M059J (cell line): ENCODE measurements around the gene RNU6-1. TPM values are rescaled to one million over a fixed set of nuclear protein-coding genes. Genes with fewer than 3 reads are reported as not detected.

Source experiments
- DNase-seq: peaks from one replicate; pipeline ENCODE4 v3.0.0-alpha.2; 2012; ENCODE audit warnings: low read depth
- total RNA-seq: library from RNA; depleted of rRNA; stranded (reverse); fragments of >200 nt; shearing (Covaris generic); gene quantifications from 2 replicates; pipeline ENCODE4 v1.2.3, GENCODE V29; 2014

The RNU6-1 gene
- total RNA-seq, 1 experiment from 2014 or later, result not detected

DNA sequence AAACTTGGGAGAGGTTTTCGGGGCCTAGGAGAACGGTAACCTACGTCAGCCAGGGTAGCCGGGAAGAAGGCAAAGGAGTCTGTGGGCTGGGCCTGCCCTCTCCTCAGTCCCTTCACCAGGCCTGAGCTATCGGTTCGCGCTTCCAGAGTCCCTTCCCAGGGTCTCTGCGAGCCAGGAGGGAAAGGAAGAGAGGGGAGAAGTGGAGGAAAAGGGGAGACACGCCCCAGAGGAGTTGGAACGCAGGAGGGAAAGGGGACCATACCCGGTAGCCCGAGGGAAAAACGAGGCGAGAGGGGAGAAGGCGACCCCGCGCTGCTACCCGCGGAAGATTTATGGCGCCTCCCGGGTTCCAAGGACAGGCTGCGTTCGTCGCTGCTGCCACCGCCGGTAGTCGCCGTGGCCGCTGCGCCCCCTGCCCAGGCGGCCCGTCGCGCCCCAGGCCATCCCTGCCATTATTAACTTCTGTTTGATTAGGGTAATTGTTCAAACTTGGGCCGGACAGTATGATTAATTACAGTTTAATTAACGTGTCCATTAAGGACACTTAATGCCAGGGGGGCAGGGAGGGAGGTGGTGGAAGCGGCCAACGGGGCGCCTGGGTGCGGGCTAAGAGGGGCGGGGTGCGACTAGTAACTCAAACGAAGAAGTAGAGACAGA is 17.9 kb downstream of the RNU6-1 start:
- no peak for DNase-seq

DNA sequence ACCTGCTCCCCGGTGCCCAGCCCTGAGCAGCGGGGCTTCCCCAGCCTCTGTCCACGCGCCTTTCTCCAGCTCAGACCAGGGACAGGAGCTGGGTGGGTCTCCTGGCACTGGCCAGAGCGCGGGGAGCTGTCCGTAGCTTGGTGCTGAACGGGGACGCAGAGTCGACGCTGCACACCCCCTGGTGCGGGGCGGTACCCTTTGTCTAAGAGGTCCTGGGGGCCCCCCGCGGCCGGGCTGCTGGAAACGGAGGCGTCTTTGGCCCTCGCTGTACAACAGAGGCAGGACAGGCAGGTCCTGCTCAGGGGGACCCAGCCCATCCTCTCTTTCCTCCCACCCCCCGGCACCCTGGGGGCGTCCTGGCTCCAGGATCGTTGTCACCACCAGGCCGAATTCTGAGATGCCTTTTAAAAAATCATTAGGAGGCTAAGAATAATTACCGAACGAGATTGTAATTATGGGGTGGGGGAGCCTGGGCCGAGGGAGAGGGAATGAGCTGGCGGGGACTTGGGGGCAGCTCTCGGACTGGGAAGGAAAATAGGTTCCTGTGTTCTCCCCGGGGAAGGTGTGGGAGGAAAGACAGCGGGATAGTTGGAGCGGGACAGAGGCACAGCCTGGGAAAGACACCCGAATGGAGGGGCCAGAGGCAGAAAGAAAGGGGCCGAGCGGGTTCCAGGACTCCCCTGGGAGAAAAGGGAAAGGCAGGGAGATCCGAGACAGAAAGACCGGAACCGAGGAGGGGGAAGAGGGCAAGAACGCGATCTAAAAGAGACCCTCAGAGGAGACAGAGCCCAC is 18.7 kb downstream of the RNU6-1 start:
- peak; percentile 37 for DNase-seq

DNA sequence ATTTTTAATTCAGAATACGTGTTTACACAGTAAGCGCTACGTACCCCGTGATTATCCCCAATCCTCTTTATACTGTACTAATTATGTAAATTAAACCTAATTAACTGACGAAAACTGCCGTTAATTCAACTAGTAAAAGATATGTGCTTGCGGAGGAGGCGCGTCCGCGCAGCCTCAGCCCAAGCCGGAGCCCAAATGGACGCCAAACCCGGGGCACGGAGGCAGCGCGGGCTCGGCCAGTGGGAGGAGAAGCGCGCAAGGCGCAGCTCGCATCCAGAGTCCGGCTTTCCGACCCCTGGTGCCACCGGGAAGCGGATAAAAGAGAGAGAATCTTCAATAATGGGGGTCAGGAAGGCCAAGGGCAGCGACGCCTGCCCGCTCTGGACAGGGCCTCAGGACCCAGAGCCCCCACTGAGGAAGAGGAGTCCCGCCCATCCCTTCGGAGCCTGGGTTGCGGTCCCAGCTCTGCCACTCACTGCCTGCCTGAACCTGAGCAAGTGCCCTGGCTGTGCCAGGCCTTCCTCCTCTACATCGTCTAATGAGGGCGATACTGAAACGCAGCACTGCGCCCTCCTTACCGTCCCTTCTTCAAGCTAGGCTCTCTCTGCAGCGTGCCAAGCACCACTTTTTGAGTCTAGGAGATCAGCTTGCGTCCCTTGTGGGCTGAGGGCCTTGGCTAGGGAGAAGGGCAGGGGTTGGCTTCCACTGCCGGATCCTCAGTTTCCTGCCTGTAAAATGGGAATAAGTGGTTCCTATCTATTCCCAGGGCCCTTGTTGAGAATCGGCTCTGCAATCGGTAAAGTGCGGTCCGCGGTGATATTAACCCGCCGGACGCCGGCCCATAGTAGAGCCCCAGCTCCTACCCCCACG is 19.5 kb downstream of the RNU6-1 start:
- no peak for DNase-seq

DNA sequence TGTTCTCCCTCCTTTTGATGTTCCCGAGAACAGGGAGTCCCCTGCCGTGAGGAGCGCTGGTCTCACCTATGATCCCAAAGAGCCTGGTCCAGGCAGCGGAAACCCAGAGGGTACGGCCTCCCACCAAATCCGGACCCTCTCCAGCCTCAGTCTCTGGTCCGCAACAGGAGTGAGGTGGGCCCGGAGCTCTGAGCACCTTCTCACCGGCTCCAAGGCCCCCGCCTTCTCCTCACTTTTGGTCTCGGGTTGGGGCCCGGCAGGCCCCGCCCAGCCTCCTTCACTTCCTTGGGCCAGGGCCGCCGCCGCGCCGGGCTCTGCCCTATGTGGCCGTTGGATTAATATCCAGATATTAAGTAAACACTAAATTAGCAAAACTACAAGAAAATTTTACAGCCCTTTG is 20.2 kb downstream of the RNU6-1 start:
- DNase-seq, result no peak

DNA sequence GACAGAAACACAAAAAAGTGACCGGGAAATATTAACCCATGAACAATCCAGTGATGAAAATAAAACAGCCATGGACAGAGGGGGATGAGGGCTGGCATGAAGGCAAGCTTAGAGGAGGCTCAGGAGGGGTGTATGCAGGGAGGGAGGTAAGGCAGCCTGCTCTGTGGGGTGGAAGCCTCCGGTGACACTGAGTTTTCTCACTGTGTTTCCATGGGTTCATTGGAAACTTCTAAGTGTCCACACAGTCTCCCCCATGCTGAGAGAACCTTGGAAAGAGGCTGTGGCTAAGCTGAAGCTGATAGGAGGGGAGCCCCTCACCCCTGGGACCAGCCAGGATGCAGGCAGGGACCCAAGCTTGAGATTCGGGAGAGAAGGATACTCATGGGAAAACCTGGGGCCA is 21.4 kb downstream of the RNU6-1 start:
- DNase-seq, result no peak

DNA sequence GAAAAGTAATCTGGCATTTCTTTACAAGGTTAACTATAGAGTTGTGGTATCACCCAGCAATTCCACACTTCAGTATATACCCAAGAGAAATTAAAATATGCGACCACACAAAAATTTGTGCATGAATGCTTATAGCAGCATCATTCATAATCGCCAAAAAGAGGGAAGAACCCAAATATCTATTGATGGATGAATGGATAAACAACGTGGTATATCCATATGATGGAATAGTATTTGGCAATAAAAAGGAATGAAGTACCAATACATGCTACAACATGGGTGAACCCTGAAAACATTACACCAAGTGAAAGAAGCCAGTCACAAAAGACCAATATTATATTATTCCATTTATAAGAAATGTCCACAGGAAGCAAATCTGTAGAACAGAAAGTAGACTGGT is 23.2 kb downstream of the RNU6-1 start:
- no peak for DNase-seq

DNA sequence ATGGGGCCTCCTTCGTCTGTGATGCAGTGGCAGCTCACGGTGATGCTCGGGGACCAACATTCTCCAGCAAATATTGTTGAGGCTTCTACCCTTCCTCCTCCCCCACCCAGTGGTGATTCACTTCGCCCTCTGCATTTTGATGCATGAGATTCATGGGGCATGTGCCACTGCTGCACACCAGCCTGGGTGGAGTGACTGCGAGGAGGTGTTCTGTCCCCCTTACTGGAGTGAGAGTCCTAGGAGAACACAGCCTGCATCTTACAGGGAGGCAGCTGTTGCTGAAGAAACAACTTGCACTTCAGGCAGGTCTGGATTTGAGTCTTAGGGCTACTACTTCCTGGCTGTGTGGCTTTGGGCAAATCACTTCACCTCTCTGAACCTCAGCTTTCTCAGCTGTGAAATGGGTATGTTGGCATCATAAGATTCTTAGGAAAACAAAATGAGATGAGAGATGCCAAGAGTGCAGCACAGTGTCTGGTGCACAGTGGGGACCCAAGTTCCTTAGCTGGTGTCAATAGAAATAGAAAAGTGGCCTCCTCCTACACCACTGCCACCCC is 24.7 kb downstream of the RNU6-1 start:
- DNase-seq, result no peak

- DNase-seq, result no peak
Observed at GRCh38 chr15:67813104-67813634, 26.7 kb downstream of the RNU6-1 start.

GRCh38 chr15:67812241-67812644 is 27.6 kb downstream of the RNU6-1 start:
- no peak for DNase-seq

DNA sequence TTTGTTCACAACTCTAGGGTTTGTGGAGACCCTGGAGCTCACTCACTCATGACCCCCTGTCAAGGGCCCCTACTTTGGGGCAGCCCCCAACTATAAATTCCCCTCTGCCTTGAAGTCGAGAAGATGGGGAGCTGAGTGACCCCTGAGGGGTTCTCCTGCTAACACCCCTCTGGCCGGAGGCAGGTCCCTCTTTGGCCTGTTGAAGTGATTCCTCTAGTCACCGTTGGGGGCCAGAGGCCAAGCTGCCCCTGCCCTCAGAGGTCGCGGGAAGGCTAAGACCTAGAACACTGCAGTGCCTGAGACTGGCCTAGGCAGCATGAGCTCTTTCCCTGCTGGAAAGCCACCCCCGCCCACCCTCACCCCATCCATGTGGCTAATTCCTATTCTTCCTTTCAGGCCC is 30.0 kb downstream of the RNU6-1 start:
- no peak for DNase-seq

DNA sequence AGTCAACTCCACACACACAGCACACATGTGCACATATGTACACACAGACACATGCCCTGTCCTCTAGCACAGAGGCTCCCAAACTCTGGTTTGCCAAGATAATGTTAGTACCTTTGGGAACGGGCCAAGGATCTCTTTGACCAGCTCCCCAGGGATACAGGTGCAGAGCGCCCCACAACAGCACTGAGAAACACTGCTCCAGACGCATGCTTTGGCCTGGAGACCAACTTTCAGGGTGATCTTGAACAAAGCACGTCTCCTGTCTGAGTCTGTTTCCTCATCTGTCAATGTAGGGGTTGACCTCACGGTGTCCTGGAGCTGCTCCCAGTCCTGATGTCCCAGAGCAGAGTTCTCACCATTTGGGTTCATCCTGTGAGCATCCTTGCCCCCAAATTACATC is 30.4 kb downstream of the RNU6-1 start:
- DNase-seq, result no peak

- no peak for DNase-seq
Observed at GRCh38 chr15:67808821-67809220, 31.0 kb downstream of the RNU6-1 start.

GRCh38 chr15:67807836-67808235 is 32.0 kb downstream of the RNU6-1 start:
- DNase-seq, result no peak

DNA sequence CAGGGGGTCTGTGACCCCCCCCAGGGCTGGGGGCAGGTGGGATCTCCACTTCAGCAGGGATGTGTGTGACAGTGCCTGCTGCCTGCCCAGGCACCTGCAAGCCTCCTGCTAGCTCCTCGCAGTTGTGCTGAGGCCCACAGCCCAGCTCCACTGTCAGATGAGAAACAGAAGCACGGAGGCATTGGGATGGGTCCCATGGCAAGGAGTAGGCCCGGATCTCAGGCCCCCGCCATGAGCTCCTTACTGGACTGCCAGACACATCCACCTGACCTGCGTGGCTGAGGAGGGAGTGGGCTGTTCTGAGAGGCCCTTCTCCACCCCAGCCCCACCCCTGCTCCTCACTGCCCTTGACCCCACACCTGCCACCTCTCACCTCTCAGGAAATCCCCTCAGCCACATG is 32.7 kb downstream of the RNU6-1 start:
- no peak for DNase-seq

DNA sequence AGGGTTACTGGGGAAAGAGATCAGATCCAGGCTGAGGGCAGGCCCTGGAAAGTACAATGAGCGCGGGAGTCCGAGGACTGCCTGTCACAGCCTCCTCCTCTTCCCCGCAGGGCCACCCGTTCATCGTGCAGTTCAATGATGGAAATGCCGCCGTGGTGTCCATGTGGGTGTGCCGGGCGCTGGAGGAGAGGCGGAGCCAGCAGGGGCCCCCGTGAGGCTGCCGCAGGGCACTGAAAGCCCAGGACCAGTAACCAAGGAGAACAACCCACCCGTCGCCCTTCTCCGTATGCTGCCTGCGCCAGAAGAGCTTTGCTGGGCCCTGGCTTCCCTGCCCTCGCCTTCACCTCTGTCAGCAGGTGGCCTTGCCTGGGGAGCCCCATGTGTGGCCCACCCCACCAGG is 33.3 kb downstream of the RNU6-1 start:
- no peak for DNase-seq

- no peak for DNase-seq
Observed at GRCh38 chr15:67805666-67806516, 34.0 kb downstream of the RNU6-1 start.

DNA sequence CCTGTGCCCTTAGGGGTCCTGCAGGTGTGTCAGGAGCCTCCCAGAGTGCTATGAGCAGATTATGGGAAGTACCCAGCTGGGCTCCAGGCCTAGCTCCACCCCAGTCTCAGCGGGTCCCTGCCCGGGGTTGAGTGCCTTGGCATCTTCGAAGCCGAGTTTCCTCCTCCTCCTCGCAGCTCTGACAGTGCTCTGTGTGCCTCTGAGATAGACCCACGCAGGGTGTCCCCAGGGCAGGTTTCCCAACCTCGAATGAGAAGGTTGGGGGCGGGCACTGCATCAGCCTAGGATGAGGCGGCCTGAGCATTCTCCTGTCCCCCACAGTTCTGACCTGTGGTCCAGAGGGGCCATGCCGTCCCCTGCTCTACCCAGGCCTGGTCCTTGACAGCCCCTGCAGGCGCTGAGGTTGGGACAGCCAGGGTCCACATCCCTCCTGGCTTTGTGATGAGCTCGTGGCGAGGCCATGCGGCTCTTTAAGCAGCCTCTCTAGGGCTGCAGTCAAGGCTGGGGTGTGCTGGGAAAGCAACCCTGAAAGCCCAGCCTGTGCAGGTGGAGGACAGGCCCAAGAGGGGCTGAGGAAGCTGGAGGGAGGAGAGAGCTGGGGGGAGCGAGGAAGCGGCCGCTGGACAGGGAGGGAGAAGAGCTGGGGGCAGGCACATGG is 34.7 kb downstream of the RNU6-1 start:
- DNase-seq, result no peak

DNA sequence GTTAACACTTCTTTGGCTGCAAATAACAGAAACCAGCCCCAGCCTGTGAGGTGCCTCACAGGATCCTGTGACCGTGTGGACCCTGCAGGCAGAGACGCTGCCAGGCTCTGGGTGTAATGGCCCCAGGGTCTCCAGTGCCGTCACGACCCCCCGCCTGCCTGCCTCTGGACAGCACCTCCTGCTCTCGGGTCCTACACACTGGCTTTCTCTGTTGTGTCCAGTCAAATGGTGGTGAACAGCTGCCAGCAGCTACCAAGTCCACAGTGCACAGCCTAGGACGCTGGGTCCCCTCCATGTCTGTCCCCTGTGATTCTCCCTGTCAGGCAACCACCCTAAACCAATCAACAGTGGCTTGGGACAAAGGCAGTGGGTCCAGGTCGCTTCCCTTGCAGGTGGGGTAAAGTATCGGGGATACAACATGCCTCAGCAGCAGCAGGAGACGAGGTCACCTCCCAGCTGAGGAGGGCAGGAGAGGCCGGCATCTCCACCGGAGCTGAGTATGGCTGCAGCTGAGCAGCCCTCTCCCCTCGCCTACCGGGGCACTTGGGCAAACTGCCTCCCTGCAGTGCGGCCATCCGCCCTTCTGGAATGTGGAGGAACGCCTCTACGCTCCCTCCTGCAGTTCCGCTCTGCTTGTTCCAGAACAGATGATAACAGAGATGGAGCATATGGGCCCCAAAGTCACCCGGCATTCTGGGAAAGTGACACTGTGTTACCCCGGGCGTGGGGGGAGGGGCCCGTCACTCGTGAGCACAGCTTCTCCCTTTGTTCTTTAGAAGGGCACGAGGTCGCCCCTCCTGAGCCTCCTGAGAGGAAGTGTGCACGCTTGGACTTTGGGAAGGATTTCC is 35.6 kb downstream of the RNU6-1 start:
- DNase-seq, result no peak

- DNase-seq, result no peak
Observed at GRCh38 chr15:67803299-67803698, 36.5 kb downstream of the RNU6-1 start.
